K562 (cell line): ENCODE measurements around the gene UBASH3B. TPM values are rescaled to one million over a fixed set of nuclear protein-coding genes. Genes with fewer than 3 reads are reported as not detected.

Experiments
- ATAC-seq: fragments of 200-7000 bp; cut with Tn5 transposase; 3 replicates; pipeline ENCODE4 v1.9.1; 2020; ENCODE audit warnings: moderate library complexity
- BruUV-seq: library from RNA; stranded (reverse); fragments of 400-500 nt; replicated peaks from 2 replicates; lab custom pipeline; 2021; lab: Mats Ljungman, UMichigan
- CTCF ChIA-PET: fragments of 300-600 bp; formaldehyde crosslinking; extraction: SDS; loops from one replicate; lab custom pipeline; 2021; ENCODE audit warnings: low intra/inter-chr PET ratio; lab: Yijun Ruan, JAX
- POLR2A ChIA-PET: fragments of 300-600, 350-650 bp; sonication (Branson Sonifier 250); formaldehyde crosslinking; extraction: SDS; loops from one replicate; lab custom pipeline; 2021; ENCODE audit warnings: antibody characterized with exemption, inconsistent platforms; lab: Yijun Ruan, JAX
- DNase-seq, 4 experiments: peaks; one replicate each; pipeline versions ENCODE4 v3.0.0 to v3.0.0-alpha.2; 2011 to 2018; ENCODE audit warnings: low spot score in 3 of 4, mixed read lengths in 3 of 4; ENCODE audit errors: extremely low read depth in 1 of 4
- FAIRE-seq: peaks from 2 replicates; lab custom pipeline; 2011; peaks lifted over from hg19 to GRCh38; lab: Jason Lieb, UNC
- H2AFZ ChIP-seq: 2 replicates; pipeline ENCODE4 v1.6.0; 2011; ENCODE audit warnings: low read depth, low read length, control low read depth, inconsistent platforms
- H3K27ac ChIP-seq: fragments of 200-600 bp; 3 replicates; pipeline ENCODE4 v1.8.0; 2011; ENCODE audit warnings: low read depth, mild to moderate bottlenecking, control low read depth, inconsistent platforms, low read length, moderate library complexity, mixed read lengths; ENCODE audit errors: extremely low read depth
- H3K27me3 ChIP-seq, 2 experiments: fragments of 300-600 bp in 1 of 2; 2 replicates in 1 of 2; 3 replicates in 1 of 2; pipeline versions ENCODE4 v1.6.0 to v1.8.0; 2011; ENCODE audit warnings: inconsistent platforms in 2 of 2, low read length in 2 of 2, mild to moderate bottlenecking in 1 of 2, mixed read lengths in 1 of 2, moderate library complexity in 1 of 2; ENCODE audit not compliant: control insufficient read depth in 2 of 2, insufficient read depth in 2 of 2
- H3K36me3 ChIP-seq: fragments of 300-600 bp; 3 replicates; pipeline ENCODE4 v1.8.0; 2011; ENCODE audit warnings: mild to moderate bottlenecking, low read length, inconsistent platforms; ENCODE audit not compliant: control insufficient read depth, insufficient read depth
- H3K4me1 ChIP-seq, 2 experiments: fragments of 200-600 bp in 1 of 2; replicated peaks in 1 of 2; 2 replicates in 1 of 2; 3 replicates in 1 of 2; pipeline versions ENCODE4 v1.5.1 to v1.8.0; 2011; ENCODE audit warnings: inconsistent platforms in 2 of 2, low read length in 2 of 2, mild to moderate bottlenecking in 1 of 2, mixed read lengths in 1 of 2, moderate library complexity in 1 of 2; ENCODE audit not compliant: control insufficient read depth in 2 of 2, insufficient read depth in 2 of 2
- H3K4me2 ChIP-seq: 2 replicates; pipeline ENCODE4 v1.6.1; 2011; ENCODE audit warnings: low read length, control low read depth, inconsistent platforms, mixed read lengths; ENCODE audit not compliant: insufficient read depth
- H3K4me3 ChIP-seq: fragments of 200-600 bp; sonication (generic), shearing (Covaris generic); 2 replicates; pipeline ENCODE4 v1.5.1; 2016; ENCODE audit warnings: control low read depth, inconsistent platforms
- H3K79me2 ChIP-seq: fragments of 200-600 bp; 3 replicates; pipeline ENCODE4 v1.8.0; 2011; ENCODE audit warnings: low read length, inconsistent platforms; ENCODE audit not compliant: control insufficient read depth, insufficient read depth
- H3K9ac ChIP-seq, 2 experiments: 2 replicates each; pipeline versions ENCODE4 v1.6.0 to v1.6.1; 2011; ENCODE audit warnings: low read depth in 2 of 2, low read length in 2 of 2, control low read depth in 1 of 2, inconsistent platforms in 1 of 2, mild to moderate bottlenecking in 1 of 2, mixed read lengths in 1 of 2; ENCODE audit not compliant: insufficient read depth in 1 of 2
- H3K9me1 ChIP-seq: one replicate; pipeline ENCODE4 v1.6.0; 2011; ENCODE audit warnings: inconsistent platforms, mild to moderate bottlenecking, low read length, moderate library complexity; ENCODE audit not compliant: control insufficient read depth, insufficient read depth
- H3K9me3 ChIP-seq: replicated peaks from 2 replicates; pipeline ENCODE4 v1.5.1; 2011; ENCODE audit warnings: low read depth, low read length, inconsistent platforms; ENCODE audit not compliant: control insufficient read depth, insufficient read depth
- H4K20me1 ChIP-seq: replicated peaks from 2 replicates; pipeline ENCODE4 v1.6.1; 2011; ENCODE audit warnings: low read length, inconsistent platforms, mixed read lengths; ENCODE audit not compliant: control insufficient read depth, insufficient read depth
- FIP1L1 ChIP-seq: fragments of 200-400 bp; formaldehyde crosslinking; IDR thresholded peaks from 2 replicates; pipeline ENCODE4 v1.6.1; 2018; ENCODE audit warnings: mild to moderate bottlenecking, low read depth, low read length; ENCODE audit not compliant: poor library complexity, severe bottlenecking
- HSF4 ChIP-seq: fragments of 250-450 bp; sonication (Bioruptor Pico); IDR thresholded peaks from 2 replicates; pipeline ENCODE4 v2.1.2; 2022; ENCODE audit warnings: mild to moderate bottlenecking, moderate library complexity, borderline replicate concordance
- KDM5B ChIP-seq: fragments of 200-600 bp; sonication (generic); IDR thresholded peaks from 2 replicates; pipeline ENCODE4 v1.6.1; 2012; ENCODE audit warnings: low read depth, mild to moderate bottlenecking, moderate library complexity, low read length, control low read depth, inconsistent platforms; ENCODE audit not compliant: insufficient replicate concordance
- POLR2H ChIP-seq: IDR thresholded peaks from 2 replicates; pipeline ENCODE4 v1.6.1; 2016; ENCODE audit warnings: missing genetic modification characterization, low read depth, mild to moderate bottlenecking, control low read depth, missing compliant biosample characterization, moderate library complexity
- PRPF4 ChIP-seq: fragments of 200-400 bp; formaldehyde crosslinking; IDR thresholded peaks from one replicate; pipeline ENCODE4 v1.6.1; 2017; ENCODE audit warnings: low read length, low read depth, mild to moderate bottlenecking; ENCODE audit not compliant: insufficient read depth, poor library complexity, severe bottlenecking
- SMARCB1 ChIP-seq: IDR thresholded peaks from 2 replicates; pipeline ENCODE4 v1.6.1; 2011; ENCODE audit warnings: improper control_type of control experiment, low read depth; ENCODE audit not compliant: insufficient read length
- TAF7 ChIP-seq: fragments of 450-650 bp; IDR thresholded peaks from 2 replicates; pipeline ENCODE4 v1.6.1; 2016; ENCODE audit warnings: missing genetic modification characterization, missing compliant biosample characterization
- WGBS: fragments of 100-300 bp; shearing (Covaris generic); methylation state at CpG from one replicate; pipeline ENCODE4 v1.1.6; 2016; ENCODE audit warnings: low coverage, mixed read lengths; ENCODE audit not compliant: insufficient coverage; ENCODE audit errors: missing lambda C conversion rate; 5-methylcytosine and 5-hydroxymethylcytosine counted together
- in situ Hi-C: fragments of 300-500 bp; cut with MboI; formaldehyde crosslinking; loops from 4 replicates; pipeline ENCODE4 v1.15.0; 2018; ENCODE audit warnings: inconsistent platforms, mixed read lengths
- intact Hi-C: fragments of 100-400 bp; cut with micrococcal nuclease; formaldehyde crosslinking; loops from 2 replicates; pipeline ENCODE4 v1.14.2; 2022
- polyA plus RNA-seq, 8 experiments: library from polyadenylated mRNA; depleted of rRNA in 4 of 8; stranded (reverse) in 5 of 8; unstranded in 3 of 8; fragments of >200 nt; fragmentation: Nextera tagmentation in 2 of 8; fragmentation: Illumina TruSeq in 1 of 8; extraction: Ambion mirVana in 2 of 8; extraction: Trizol in 1 of 8; gene quantifications; 2 replicates each; pipeline versions ENCODE4 v1.2.1 to v1.2.3, GENCODE V29; 2011 to 2014; ENCODE audit warnings: inconsistent platforms in 1 of 8, missing spikeins in 1 of 8
- total RNA-seq, 7 experiments: library from RNA; depleted of rRNA in 6 of 7; stranded (reverse); fragments of >200 nt in 6 of 7; fragmentation: Illumina TruSeq in 2 of 7; extraction: Trizol in 2 of 7; gene quantifications; 2 replicates each; pipeline versions ENCODE4 v1.2.1 to v1.2.3, GENCODE V29; 2011 to 2021; ENCODE audit warnings: low replicate concordance in 1 of 7
- TF ChIP-seq, protein P1 (sequence below): fragments of 250-450 bp; sonication (Bioruptor Pico); IDR thresholded peaks from 2 replicates; pipeline ENCODE4 v1.5.1; 2021; ENCODE audit warnings: mild to moderate bottlenecking

The UBASH3B gene
- total and polyA plus RNA-seq, 9 of the 15 experiments (the other 6 are each of a cell fraction or from before 2014, with no cell fraction given): 0.01 to 0.31 (median 0.08) TPM; not detected in 2

- TF ChIP-seq KDM5B (no peak), FIP1L1 (no peak), POLR2H (tag) (no peak), PRPF4 (no peak)
Observed at GRCh38 chr11:122797651-122798050, 142.1 kb downstream of the UBASH3B start (continued).

GRCh38 chr11:122799406-122800105 lies 144.0 kb downstream of the UBASH3B start:
- POLR2A ChIA-PET: no interaction called here
- 0% methylated on average over 2 of the region's 4 CpGs for WGBS
- peaks cover 0 to 12% of the 10 kb centered on the region in 2 experiments; a peak in 2 of 5 replicates for H3K27me3 ChIP-seq
- CTCF ChIA-PET: no interaction called here
- intact Hi-C loops (loop anchor here (5.0 kb wide), 2 partner anchors 53 to 223 kb away; no protein-coding TSS in a partner anchor), in situ Hi-C loops (no loop called here)
- no TSS peak for BruUV-seq
- no peak overlapping the region for H3K4me3 ChIP-seq
- ATAC-seq: no peak
- no peak for DNase-seq
- no peak overlapping the region for H3K27ac ChIP-seq
- H3K79me2 ChIP-seq: no peaks in the 10 kb centered on the region
- H3K4me2 ChIP-seq: no peak overlapping the region
- no peaks in the 10 kb centered on the region for H3K36me3 ChIP-seq
- H3K4me1 ChIP-seq: no peaks in the 10 kb centered on the region
- H3K9ac ChIP-seq: no peak overlapping the region
- TF ChIP-seq, protein P1, sequence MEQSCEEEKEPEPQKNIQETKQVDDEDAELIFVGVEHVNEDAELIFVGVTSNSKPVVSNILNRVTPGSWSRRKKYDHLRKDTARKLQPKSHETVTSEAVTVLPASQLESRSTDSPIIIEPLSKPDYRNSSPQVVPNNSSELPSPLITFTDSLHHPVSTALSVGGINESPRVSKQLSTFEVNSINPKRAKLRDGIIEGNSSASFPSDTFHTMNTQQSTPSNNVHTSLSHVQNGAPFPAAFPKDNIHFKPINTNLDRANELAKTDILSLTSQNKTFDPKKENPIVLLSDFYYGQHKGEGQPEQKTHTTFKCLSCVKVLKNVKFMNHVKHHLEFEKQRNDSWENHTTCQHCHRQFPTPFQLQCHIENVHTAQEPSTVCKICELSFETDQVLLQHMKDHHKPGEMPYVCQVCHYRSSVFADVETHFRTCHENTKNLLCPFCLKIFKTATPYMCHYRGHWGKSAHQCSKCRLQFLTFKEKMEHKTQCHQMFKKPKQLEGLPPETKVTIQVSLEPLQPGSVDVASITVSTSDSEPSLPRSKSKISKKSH (CRISPR knock-in tag): no peak
- TF ChIP-seq TAF7 (tag): no peak
- no peak for TF ChIP-seq HSF4
- TF ChIP-seq SMARCB1: no peak
- no peaks in the 10 kb centered on the region for H3K9me1 ChIP-seq
- H2AFZ ChIP-seq: no peak overlapping the region
- no peaks in the 10 kb centered on the region for H3K9me3 ChIP-seq
- H4K20me1 ChIP-seq: no peaks in the 10 kb centered on the region
- no peak for FAIRE-seq
